Fibroblast of skin of left quadriceps (primary cell): Measurements from ENCODE around the gene SNX22.
A peak's percentile ranks its signal among the peaks of the same experiment; 100 is the strongest.

ENCODE experiments used
- DNase-seq, 2 experiments: peaks; one replicate each; pipeline ENCODE4 v3.0.0-alpha.2; 2013; ENCODE audit warnings: low read depth in 2 of 2

The SNX22 gene

GRCh38 chr15:64156652-64157331 lies 5.3 kb downstream of the SNX22 start:
- DNase-seq: no peak

GRCh38 chr15:64157599-64158125 lies 6.1 kb downstream of the SNX22 start:
- no peak for DNase-seq

GRCh38 chr15:64158363-64159134 lies 7.0 kb downstream of the SNX22 start:
- DNase-seq: no peak

- no peak for DNase-seq
These were observed 10.4 kb downstream of the SNX22 start for GRCh38 chr15:64161688-64162477.

GRCh38 chr15:64162478-64162868 lies 10.9 kb downstream of the SNX22 start:
- no peak for DNase-seq

GRCh38 chr15:64162869-64163658 lies 11.5 kb downstream of the SNX22 start, which contains the start of gene PPIB:
TSS of gene PPIB (minus strand) at chr15:64163022. CDS start at chr15:64162986, 36 bp downstream.
- DNase-seq: peak; percentile 95 to 96

- DNase-seq: no peak
These were observed 12.3 kb downstream of the SNX22 start for GRCh38 chr15:64163659-64164362.

GRCh38 chr15:64164436-64164835 lies 12.9 kb downstream of the SNX22 start:
- DNase-seq: no peak

GRCh38 chr15:64166102-64166890 lies 14.8 kb downstream of the SNX22 start:
- DNase-seq: no peak

- no peak for DNase-seq
These were observed 28.8 kb downstream of the SNX22 start for GRCh38 chr15:64180235-64180824.

- DNase-seq: no peak
These were observed 31.4 kb downstream of the SNX22 start for GRCh38 chr15:64182859-64183370.

GRCh38 chr15:64185146-64185911 lies 33.8 kb downstream of the SNX22 start:
- no peak for DNase-seq

- DNase-seq: peak in 1 of 2 experiments; percentile 25
These were observed 36.1 kb downstream of the SNX22 start for GRCh38 chr15:64187396-64188191.

GRCh38 chr15:64191971-64192830 lies 40.7 kb downstream of the SNX22 start:
- DNase-seq: no peak

GRCh38 chr15:64193971-64194370 lies 42.4 kb downstream of the SNX22 start:
- no peak for DNase-seq

- DNase-seq: peak; percentile 35 to 39
These were observed 45.9 kb downstream of the SNX22 start for GRCh38 chr15:64197425-64197824.

GRCh38 chr15:64205202-64205601 lies 53.7 kb downstream of the SNX22 start:
- DNase-seq: no peak
